ENCODE measurements around the gene FOCAD. TPM values are rescaled to one million over a fixed set of nuclear protein-coding genes. Genes with fewer than 3 reads are reported as not detected.
"Not testable (repeated sequence)": the region's sequence is repeated elsewhere in the genome, so short reads cannot be mapped to it uniquely, and the experiment has no call there.

Gene FOCAD
- 233 TPM for total RNA-seq

DNA sequence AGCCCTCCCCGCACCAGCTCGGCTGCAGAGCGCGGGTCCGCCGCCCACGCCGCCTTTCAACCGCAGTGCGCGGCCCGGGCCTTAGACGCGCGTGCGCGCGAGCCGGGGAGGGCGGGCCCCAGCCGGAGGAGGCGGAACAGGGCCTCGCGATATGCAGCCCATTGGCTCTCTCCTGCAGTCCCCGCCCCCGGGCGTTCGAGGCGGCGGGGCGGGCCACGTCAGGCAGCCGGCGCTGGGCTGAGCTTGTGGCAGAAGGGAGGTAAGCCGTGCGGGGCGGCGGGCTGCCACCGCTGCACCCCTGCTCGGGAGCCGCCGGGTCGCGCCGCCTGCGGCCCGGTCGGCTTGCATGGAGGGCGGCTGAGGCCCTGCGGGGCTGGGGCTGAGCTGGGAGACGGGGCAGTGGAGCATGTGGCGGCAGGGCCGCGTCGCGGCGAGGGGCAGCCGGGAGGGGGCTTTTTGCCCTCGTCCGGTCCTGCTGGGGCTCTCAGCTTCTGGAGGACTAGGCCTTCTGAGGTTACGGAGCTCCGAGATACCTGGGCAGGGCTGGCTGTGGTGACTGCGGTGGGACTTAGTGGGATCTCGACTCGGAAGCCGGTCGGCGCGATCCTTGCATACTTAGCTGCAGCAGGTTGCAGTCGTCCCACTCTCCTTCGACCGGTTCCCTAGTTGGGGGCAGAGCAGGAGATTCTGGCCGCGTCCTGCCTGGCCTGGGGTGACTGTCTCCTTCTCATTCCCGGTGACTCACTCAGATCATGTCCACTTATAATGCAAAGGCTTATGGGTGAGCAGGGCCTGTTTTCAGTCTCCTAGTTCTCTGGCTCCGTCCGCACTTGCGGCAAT, at the start of gene FOCAD:
TSS of gene FOCAD (plus strand) at position 225 of the 840 bp plus-strand sequence. CDS start 31,095 bp downstream, outside the sequence.
- DNase-seq: peak; percentile 97

DNA sequence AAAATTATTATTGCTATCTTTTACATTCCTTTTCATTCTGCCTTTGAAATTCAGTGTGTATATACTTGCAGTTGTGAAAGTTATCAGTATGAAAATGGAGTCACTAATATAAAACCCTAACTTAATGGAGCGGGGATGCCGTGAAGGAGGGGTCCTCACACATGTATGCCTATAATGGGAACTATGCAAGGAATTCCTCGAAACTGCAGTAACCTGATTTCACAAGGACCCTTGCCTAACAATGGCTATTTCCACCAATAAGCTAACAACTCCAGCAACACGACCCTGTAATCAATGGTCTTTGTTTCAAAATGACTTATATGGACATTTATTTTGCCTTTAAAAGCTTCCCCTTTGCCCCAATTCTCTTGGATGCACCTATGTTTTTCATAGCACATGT, 49.2 kb upstream of the FOCAD start:
- DNase-seq: no peak

DNA sequence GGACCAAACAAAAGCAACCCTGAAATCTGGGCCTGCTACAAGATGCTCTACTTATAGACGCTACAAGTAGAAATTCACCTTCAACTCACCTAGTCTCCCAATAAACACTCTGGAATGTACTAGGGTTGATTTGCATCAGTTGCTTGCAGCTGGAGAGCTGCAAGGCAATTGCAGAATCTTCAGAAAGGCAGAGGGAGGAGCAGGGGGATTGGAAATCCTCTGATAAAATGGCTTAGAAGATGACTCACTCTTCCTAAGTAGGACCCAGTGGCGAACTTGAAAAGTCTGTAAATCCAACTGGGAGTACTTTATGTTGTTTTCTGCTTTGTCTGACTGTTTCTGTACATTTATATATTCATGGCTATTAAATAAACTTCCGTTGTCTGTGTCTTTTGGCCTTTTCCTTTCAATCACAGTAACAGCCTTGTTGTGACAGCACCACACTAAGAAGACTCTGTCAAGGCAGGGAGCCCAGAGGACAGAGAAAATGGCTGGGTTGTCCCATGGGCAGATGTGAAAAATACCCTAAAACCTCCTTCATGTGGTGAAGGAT, 47.1 kb upstream of the FOCAD start:
- DNase-seq: no peak

GRCh38 chr9:20640331-20641187, 43.5 kb upstream of the FOCAD start:
- DNase-seq: peak; percentile 63

DNA sequence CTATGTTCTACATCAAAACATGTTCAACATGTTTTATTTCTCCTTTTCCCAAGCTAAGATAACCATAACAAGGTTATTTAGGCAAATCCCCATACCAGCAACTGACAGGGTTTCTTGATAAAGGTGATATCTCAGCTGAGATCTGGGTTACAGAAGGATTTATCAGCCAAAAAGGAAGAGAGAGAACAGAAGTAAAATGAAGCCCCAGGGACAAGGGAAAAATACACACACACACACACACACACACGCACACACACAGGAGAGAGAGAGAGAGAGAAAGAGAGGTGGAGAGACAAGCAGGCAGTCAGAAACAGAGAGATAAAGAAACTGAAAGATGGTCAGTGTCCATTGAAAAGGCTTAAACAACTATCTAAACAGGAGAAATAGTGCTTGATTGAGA, 42.0 kb upstream of the FOCAD start:
- no peak for DNase-seq

DNA sequence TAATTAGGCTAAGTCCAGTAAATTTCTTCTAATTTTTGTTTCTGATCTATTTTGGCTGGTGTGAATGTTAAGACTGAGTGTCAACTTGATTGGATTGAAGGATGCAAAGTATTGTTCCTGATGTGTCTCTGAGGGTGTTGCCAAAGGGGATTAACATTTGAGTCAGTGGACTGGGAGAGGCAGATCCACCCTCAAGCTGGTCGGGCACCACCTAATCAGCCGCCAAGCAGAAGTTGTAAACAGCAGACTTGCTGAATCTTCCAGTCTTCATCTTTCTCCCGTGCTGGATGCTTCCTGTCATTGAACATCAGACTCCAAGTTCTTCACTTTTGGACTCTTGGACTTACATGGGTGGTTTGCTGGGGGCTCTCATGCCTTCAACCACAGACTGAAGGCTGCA, 40.4 kb upstream of the FOCAD start:
- no peak for DNase-seq

DNA sequence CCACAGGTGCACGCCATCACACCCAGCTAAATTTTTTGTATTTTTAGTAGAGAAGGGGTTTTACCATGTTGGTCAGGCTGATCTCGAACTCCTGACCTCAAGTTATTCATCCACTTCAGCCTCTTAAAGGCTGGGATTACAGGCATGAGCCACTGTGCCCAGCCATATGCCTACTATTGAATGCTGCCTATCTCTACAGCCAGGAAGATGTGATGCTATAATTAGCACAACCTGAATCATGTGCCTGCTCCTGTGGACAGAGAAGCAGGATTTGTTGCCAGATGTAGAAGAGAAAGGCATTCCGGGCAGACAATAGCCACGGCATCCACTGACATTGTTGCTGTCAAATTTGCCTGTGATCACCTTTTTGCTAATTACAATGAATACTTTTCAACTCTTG, 37.4 kb upstream of the FOCAD start:
- no peak for DNase-seq

- no peak for DNase-seq
These were observed 34.7 kb upstream of the FOCAD start for GRCh38 chr9:20649381-20649780.

DNA sequence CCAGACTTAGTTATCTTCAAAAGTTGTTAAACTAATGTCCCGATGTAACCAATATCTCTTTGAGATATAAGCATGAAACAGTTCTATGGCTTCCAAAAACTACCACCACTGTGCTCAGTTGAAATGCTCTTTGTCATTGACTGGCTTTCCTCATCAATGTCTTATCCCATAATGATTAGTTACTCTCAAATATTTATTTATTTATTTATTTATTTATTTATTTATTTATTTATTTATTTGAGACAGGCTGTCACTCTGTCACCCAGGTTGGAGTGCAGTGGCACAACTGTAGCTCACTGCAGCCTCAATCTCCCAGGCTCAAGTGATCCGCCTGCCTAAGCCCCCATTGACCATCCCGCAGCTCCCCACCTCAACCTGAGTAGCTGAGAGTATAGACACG, 33.7 kb upstream of the FOCAD start:
- DNase-seq: no peak

DNA sequence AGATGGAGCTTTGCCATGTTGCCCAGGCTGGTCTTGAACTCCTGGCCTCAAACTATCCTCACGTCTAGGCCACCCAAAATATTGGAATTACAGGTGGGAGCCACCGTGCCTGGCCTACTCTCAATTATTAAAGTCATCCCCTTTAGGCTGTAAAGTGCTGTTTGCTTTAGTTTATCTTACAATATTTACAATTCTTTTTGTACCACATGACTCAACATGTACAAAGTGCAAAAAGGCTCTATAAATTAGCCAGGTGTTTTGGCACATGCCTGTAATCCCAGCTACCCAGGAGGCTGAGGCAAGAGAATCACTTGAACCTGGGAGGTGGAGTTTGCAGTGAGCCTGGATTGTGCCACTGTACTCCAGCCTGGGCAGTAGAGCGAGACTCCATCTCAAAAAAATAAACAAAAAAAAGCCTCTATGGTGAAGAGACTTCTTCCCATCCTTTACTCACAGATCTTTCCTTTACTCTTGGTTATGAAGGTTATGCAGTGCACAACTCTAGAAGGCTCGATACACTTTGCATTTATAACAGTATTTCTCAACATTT, 33.2 kb upstream of the FOCAD start:
- no peak for DNase-seq

DNA sequence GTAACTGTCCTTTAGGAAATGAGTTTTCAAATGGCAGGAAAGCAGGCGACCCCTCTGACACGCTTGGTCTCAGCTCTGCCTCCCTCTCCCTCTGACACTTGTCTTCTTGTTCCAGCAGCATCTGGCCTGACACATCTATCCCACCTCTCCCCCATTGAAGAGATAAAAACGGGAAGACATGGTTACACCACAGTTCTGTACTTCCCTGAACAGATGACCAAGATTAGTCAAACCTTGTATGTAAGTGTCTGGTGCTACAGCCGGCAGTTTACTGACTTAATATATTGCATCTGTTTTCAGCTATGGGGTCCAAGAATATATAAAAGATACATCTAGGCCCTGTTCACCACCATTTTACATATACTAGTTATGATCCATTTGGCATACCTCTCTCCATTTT, 32.1 kb upstream of the FOCAD start:
- no peak for DNase-seq

GRCh38 chr9:20658246-20658667, 25.8 kb upstream of the FOCAD start:
- not testable (repeated sequence) for DNase-seq

- no peak for DNase-seq
These were observed 25.2 kb upstream of the FOCAD start for GRCh38 chr9:20658677-20659473.

GRCh38 chr9:20659474-20659967, 24.5 kb upstream of the FOCAD start:
- no peak for DNase-seq

GRCh38 chr9:20662156-20662555, 21.9 kb upstream of the FOCAD start:
- no peak for DNase-seq

DNA sequence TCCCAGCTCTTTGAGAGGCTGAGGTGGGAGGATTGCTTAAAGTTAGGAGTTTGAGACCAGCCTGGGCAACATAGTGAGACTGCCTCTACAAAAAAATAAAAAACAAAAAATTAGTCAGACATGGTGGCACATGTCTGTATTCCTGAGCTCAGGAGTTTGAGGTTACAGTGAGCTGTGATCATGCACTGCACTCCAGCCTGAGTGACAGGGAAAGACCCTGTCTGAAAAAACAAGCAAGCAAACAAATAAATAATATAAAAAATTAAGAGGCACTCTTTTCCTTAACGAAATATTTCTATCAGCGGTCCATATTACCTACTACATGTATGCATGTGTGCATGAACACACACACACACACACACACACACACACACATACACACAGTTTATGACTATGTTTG, 20.9 kb upstream of the FOCAD start:
- no peak for DNase-seq

DNA sequence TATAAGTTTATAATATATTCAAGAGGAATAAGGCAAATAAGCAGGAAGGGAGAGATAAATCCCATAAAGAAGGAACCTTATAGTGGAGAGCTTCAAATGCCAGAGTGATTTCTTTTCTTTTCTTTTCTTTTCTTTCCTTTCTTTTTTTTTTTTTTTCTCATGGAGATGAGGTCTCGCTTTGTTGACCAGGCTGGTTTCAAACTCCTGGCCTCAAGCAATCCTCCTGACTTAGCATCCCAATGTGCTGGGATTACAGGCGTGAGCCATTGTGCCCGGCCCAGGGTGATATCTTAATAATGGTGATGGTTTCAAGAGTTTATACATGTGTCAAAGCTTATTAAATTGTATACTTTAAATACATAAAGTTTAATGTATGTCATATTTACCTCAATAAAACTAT, 19.6 kb upstream of the FOCAD start:
- no peak for DNase-seq

- DNase-seq: no peak
These were observed 13.7 kb upstream of the FOCAD start for GRCh38 chr9:20670395-20670794.

GRCh38 chr9:20671635-20672034, 12.4 kb upstream of the FOCAD start:
- DNase-seq: no peak

GRCh38 chr9:20673537-20673936, 10.5 kb upstream of the FOCAD start:
- DNase-seq: not testable (repeated sequence)

DNA sequence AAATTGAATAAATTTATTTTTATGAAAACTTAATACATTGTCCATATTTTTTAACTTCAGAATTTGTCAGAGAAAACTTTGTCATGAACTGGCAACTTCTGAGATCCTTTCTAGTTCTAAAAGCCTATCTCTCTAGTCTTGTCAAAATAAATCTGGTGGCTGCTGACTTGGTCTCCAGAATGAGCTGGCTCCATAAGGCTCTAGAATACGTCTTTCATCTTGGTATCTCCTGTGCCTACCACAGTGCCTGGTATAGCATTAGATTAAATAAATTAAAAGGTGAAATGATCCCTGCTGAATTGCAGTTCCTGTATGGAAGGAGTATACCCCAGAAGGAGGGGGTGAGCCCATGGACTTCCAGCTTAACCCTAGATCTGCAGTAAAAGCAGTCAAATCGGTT, 2.6 kb upstream of the FOCAD start:
- DNase-seq: no peak
